Large intestine (tissue), 3 donors: ENCODE data around the gene ELOVL4. TPM values are rescaled to one million over a fixed set of nuclear protein-coding genes. Genes with fewer than 3 reads are reported as not detected.

Experiments
- DNase-seq, 2 donors: peaks; one replicate each; pipeline versions ENCODE4 v3.0.0 to v3.0.0-alpha.2; 2013
- H3K27ac ChIP-seq: one replicate; pipeline ENCODE4 v1.5.1; 2013; ENCODE audit warnings: low read length
- H3K27me3 ChIP-seq: 2 replicates; pipeline ENCODE4 v1.6.1; 2013; ENCODE audit warnings: low read length; ENCODE audit not compliant: control insufficient read depth, insufficient read depth
- H3K36me3 ChIP-seq: 2 replicates; pipeline ENCODE4 v1.6.1; 2013; ENCODE audit warnings: low read length; ENCODE audit not compliant: control insufficient read depth, insufficient read depth
- H3K4me1 ChIP-seq: one replicate; pipeline ENCODE4 v1.6.1; 2013; ENCODE audit warnings: low read length; ENCODE audit not compliant: control insufficient read depth, insufficient read depth
- H3K4me3 ChIP-seq: one replicate; pipeline ENCODE4 v1.5.1; 2013; ENCODE audit warnings: low read length
- H3K9me3 ChIP-seq: one replicate; pipeline ENCODE4 v1.6.1; 2013; ENCODE audit warnings: mild to moderate bottlenecking, low read depth, low read length, moderate library complexity; ENCODE audit not compliant: control insufficient read depth
- WGBS: methylation state at CpG from one replicate; pipeline ENCODE4 v1.1.5; 2013; ENCODE audit warnings: low lambda C conversion rate; ENCODE audit not compliant: insufficient coverage; 5-methylcytosine and 5-hydroxymethylcytosine counted together
- polyA plus RNA-seq: library from polyadenylated mRNA; unstranded; fragments of 120-200 nt; gene quantifications from one replicate; pipeline ENCODE4 v1.2.1, GENCODE V29; 2013

ELOVL4 gene
- polyA plus RNA-seq, 1 donor, result 3.3 TPM

- 92% methylated on average over 5 of the region's 5 CpGs for WGBS
- H3K4me1 ChIP-seq, result no peaks in the 10 kb centered on the region
- no peaks in the 10 kb centered on the region for H3K36me3 ChIP-seq
Measured at GRCh38 chr6:79874531-79875134, 72.7 kb downstream of the ELOVL4 start.

GRCh38 chr6:79872986-79873385, 74.4 kb downstream of the ELOVL4 start:
- Histone ChIP-seq H3K36me3 (no peaks in the 10 kb centered on the region), H3K27me3 (no peaks in the 10 kb centered on the region), H3K9me3 (no peaks in the 10 kb centered on the region), H3K27ac (peak overlapping the region; percentile 37), H3K4me3 (no peak overlapping the region), H3K4me1 (peaks cover under 1% of the 10 kb centered on the region)
- peak; percentile 53 to 63 for DNase-seq
- no CpG with 5 or more reads among the region's 2 CpGs for WGBS

More at GRCh38 chr6:79874531-79875134, 72.7 kb downstream of the ELOVL4 start:
- no peaks in the 10 kb centered on the region for H3K9me3 ChIP-seq
- H3K27ac ChIP-seq, result no peak overlapping the region
- no peak for DNase-seq
- no peaks in the 10 kb centered on the region for H3K27me3 ChIP-seq
- no peak overlapping the region for H3K4me3 ChIP-seq

GRCh38 chr6:79872303-79872702, 75.0 kb downstream of the ELOVL4 start:
- Histone ChIP-seq H3K4me3 (no peak overlapping the region), H3K4me1 (peaks cover 3% of the 10 kb centered on the region), H3K27ac (peak overlapping the region; percentile 37), H3K27me3 (no peaks in the 10 kb centered on the region), H3K36me3 (no peaks in the 10 kb centered on the region), H3K9me3 (no peaks in the 10 kb centered on the region)
- 38% methylated on average over 2 of the region's 2 CpGs for WGBS
- no peak for DNase-seq

GRCh38 chr6:79869600-79870084, 77.7 kb downstream of the ELOVL4 start:
- H3K4me3 ChIP-seq, result peak overlapping the region; percentile 26
- no peaks in the 10 kb centered on the region for H3K9me3 ChIP-seq
- H3K27me3 ChIP-seq, result no peaks in the 10 kb centered on the region
- WGBS, result no CpG with 5 or more reads among the region's 20 CpGs
- DNase-seq, result peak; percentile 72 to 80
- no peak overlapping the region for H3K27ac ChIP-seq
- no peaks in the 10 kb centered on the region for H3K36me3 ChIP-seq
- peaks cover 3% of the 10 kb centered on the region for H3K4me1 ChIP-seq

- peaks cover 3% of the 10 kb centered on the region for H3K4me1 ChIP-seq
- no peak overlapping the region for H3K4me3 ChIP-seq
- no peak for DNase-seq
- no peaks in the 10 kb centered on the region for H3K36me3 ChIP-seq
- no peaks in the 10 kb centered on the region for H3K9me3 ChIP-seq
- 100% methylated on average over 2 of the region's 6 CpGs for WGBS
- no peak overlapping the region for H3K27ac ChIP-seq
- no peaks in the 10 kb centered on the region for H3K27me3 ChIP-seq
Measured at GRCh38 chr6:79869184-79869583, 78.2 kb downstream of the ELOVL4 start.

- Histone ChIP-seq H3K27me3 (no peaks in the 10 kb centered on the region), H3K4me1 (peaks cover 3% of the 10 kb centered on the region), H3K4me3 (peak overlapping the region; percentile 9), H3K9me3 (no peaks in the 10 kb centered on the region), H3K36me3 (no peaks in the 10 kb centered on the region), H3K27ac (no peak overlapping the region)
- 100% methylated on average over 1 of the region's 12 CpGs for WGBS
- peak; percentile 47 to 62 for DNase-seq
Measured at GRCh38 chr6:79868098-79868722, 79.1 kb downstream of the ELOVL4 start.

Other genes with a start within 250 kb of the ELOVL4 start
- 9.1 TPM for gene TTK, start 57.1 kb upstream of the ELOVL4 start, polyA plus RNA-seq
- 21.0 TPM for gene BCKDHB, start 159.1 kb upstream of the ELOVL4 start, polyA plus RNA-seq